Thyroid gland (tissue), 4 donors: ENCODE results near the gene METTL26.

Experiments
- CTCF ChIP-seq, 6 experiments: fragments of 200-600 bp in 3 of 6; fragments of 450-650 bp in 3 of 6; sonication (generic) in 3 of 6; IDR thresholded peaks; one replicate each; pipeline ENCODE4 v1.5.1; 2016 to 2019; ENCODE audit warnings: antibody characterized with exemption in 6 of 6, mild to moderate bottlenecking in 2 of 6, inconsistent platforms in 1 of 6, moderate library complexity in 1 of 6
- POLR2A ChIP-seq, 2 donors: fragments of 450-650 bp; IDR thresholded peaks; one replicate each; pipeline ENCODE4 v1.6.1; 2017; ENCODE audit warnings: antibody characterized with exemption in 2 of 2, mild to moderate bottlenecking in 2 of 2, moderate library complexity in 1 of 2

GRCh38 chr16:648071-648780 is 12.1 kb upstream of the METTL26 start:
- TF ChIP-seq CTCF (IDR thresholded peaks at IDR 0.05): peak in 4 of 6 experiments; percentile 28 to 51 (median 42)
- TF ChIP-seq POLR2A (IDR thresholded peaks at IDR 0.05): no peak
